ENCODE measurements around the gene PFN3. TPM values are rescaled to one million over a fixed set of nuclear protein-coding genes. Genes with fewer than 3 reads are reported as not detected.

PFN3 gene
- total RNA-seq, 1 experiment from 2014 or later, result 0.48 TPM

DNA sequence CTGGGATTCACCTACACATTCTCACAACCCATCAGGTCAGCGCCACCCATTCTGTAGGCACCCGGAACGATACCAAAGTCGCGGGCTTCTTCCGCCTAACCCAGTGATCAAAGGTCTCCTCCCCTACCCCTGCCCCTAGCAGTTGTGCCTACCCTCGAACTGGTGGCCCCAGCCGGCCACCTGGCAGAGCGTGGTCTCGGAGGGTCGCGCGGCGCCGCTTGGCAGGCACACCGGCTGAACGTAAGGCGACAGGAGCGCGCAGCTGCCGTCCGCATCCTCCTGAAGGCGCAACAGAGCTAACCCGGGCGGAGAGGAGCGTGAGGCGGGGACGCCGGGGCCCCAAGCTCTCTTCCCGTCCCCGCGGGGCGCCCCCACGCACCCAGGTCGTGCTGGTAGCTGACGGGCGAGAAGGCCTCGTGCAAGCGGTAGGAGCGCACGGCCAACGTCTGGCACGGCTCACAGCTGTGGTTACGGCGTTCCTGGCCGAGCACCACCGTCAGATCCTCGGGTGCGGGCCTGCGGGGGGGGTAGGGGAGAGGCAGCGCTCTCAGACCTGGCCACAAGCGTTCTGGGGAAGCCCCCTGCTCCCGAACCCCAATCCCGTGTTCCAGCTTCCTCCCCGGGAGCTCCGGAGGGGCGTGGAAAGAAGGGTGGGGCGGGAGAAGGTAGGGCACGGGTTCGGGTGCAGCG is 2.8 kb upstream of the PFN3 start (continued):
- TF ChIP-seq FOXP4 (CRISPR knock-in tag; IDR thresholded peaks at IDR 0.05), result peak; percentile 20; the same call in 1 of the 2 replicates
- TF ChIP-seq PRDM15 (CRISPR knock-in tag; IDR thresholded peaks at IDR 0.05), result peak; percentile 40; the same call in 1 of the 2 replicates
- peak; percentile 20; the same call in 1 of the 2 replicates for TF ChIP-seq HMGXB4 (CRISPR knock-in tag; IDR thresholded peaks at IDR 0.05)
- TF ChIP-seq ATF1 (CRISPR knock-in tag; IDR thresholded peaks at IDR 0.05), result no peak
- peak; percentile 52; the same call in 1 of the 2 replicates for TF ChIP-seq RELA (CRISPR knock-in tag; IDR thresholded peaks at IDR 0.05; ENCODE audit: borderline replicate concordance)
- TF ChIP-seq, protein P1, sequence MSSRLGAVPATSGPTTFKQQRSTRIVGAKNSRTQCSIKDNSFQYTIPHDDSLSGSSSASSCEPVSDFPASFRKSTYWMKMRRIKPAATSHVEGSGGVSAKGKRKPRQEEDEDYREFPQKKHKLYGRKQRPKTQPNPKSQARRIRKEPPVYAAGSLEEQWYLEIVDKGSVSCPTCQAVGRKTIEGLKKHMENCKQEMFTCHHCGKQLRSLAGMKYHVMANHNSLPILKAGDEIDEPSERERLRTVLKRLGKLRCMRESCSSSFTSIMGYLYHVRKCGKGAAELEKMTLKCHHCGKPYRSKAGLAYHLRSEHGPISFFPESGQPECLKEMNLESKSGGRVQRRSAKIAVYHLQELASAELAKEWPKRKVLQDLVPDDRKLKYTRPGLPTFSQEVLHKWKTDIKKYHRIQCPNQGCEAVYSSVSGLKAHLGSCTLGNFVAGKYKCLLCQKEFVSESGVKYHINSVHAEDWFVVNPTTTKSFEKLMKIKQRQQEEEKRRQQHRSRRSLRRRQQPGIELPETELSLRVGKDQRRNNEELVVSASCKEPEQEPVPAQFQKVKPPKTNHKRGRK (CRISPR knock-in tag; IDR thresholded peaks at IDR 0.05; ENCODE audit: borderline replicate concordance), result no peak
- no peak for TF ChIP-seq MYBL2 (CRISPR knock-in tag; IDR thresholded peaks at IDR 0.05)
- TF ChIP-seq ZNF425 (CRISPR knock-in tag; conservative IDR thresholded peaks at IDR 0.05), result no peak
- TF ChIP-seq IRF1 (CRISPR knock-in tag; IDR thresholded peaks at IDR 0.05), result peak; percentile 61; the same call in 1 of the 2 replicates
- no peak for TF ChIP-seq GABPB1 (CRISPR knock-in tag; IDR thresholded peaks at IDR 0.05)
- peak; percentile 35; the same call in 1 of the 2 replicates for TF ChIP-seq FOXK1 (CRISPR knock-in tag; IDR thresholded peaks at IDR 0.05)
- TF ChIP-seq, protein P2, sequence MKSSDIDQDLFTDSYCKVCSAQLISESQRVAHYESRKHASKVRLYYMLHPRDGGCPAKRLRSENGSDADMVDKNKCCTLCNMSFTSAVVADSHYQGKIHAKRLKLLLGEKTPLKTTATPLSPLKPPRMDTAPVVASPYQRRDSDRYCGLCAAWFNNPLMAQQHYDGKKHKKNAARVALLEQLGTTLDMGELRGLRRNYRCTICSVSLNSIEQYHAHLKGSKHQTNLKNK (CRISPR knock-in tag; IDR thresholded peaks at IDR 0.05), result no peak
- no peak for TF ChIP-seq ZNF317 (CRISPR knock-in tag; IDR thresholded peaks at IDR 0.05; ENCODE audit: borderline replicate concordance, low read depth)
- no peak for TF ChIP-seq NR2C2 (CRISPR knock-in tag; IDR thresholded peaks at IDR 0.05)
- TF ChIP-seq ZNF219 (CRISPR knock-in tag; IDR thresholded peaks at IDR 0.05; ENCODE audit: borderline replicate concordance), result no peak
